HG02852 (cell line): ENCODE results near the gene NXPE2.
"Not testable (repeated sequence)": the region's sequence is repeated elsewhere in the genome, so short reads cannot be mapped to it uniquely, and the experiment has no call there.

ENCODE experiments used
- ATAC-seq: cut with Tn5 transposase; IDR thresholded peaks from one replicate; pipeline ENCODE4 v1.9.1; 2021; ENCODE audit warnings: mild to moderate bottlenecking, moderate library complexity; ENCODE audit not compliant: unreplicated experiment

NXPE2 gene

DNA sequence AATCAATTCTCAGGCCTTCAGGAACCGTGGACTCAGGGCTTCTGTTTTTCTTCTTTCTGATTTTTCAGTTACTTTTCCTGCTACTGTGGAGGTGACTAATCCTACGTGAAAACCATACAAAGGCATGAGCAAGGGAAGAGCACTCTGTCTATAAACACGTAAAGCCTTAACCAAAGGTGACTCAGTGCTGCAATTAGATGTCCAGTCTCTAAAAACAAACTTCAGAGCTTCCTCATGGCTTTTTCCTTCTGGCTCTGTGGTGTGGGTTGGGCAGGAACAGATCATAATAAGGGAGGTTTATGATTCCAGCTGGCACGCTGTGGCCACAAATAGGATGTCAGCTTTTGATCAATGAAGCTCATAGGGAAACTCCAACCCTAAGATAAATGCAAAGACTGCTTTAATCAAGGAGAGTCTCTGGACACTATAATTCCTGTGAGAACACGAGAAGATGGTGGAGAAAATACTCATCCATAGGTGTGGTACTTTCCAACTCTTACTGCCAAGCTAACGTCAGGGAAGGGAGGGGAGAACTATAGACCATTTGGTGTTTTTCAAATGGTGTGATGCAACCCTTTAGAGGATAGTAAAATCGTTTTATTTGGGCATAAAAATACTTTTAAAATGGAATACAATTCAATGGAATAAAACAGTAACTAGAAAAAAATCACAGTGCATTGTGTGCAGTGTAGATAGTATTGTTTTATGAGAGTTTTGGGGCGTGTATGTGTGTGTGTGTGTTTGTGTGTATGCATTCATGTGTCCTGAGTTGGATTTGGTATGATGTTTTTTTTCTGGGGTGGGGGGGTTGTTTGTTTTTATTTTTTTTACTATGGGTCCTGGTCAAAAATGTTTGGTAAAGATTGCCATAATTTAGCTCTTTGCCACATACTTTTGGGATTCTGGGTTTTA lies at the start of gene NXPE2:
NXPE2 (plus strand) TSS at position 403 of the 912 bp plus-strand sequence; CDS start at position 452, 49 bp downstream.
- no peak for ATAC-seq

DNA sequence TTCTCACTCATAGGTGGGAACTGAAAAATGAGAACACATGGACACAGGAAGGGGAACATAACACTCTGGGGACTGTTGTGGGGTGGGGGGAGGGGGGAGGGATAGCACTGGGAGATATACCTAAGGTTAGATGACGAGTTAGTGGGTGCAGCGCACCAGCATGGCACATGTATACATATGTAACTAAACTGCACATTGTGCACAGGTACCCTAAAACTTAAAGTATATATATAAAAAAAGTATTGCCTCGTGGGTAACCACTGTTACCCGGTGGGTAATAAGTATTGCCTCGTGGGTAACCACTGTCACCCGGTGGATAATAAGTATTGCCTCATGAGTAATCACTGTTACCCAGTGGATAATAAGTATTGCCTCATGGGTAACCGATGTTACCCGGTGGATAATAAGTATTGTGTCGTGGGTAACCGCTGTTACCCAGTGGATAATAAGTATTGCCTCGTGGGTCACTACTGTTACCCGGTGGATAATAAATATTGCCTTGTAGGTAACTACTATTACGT lies 46.8 kb upstream of the NXPE2 start:
- ATAC-seq: not testable (repeated sequence)

DNA sequence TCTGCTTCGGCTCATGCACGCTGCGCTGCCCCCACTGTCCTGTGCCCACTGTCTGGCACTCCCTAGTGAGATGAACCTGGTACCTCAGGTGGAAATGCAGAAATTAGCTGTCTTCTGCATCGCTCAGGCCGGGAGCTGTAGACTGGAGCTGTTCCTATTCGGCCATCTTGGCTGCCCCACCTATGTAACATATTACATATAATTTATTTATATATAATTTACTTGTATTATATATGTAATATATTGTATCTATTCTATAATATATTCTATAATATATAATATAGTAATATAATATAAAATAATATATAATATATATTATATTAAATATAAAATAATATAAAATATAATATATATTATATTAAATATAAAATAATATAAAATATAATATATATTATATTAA lies 38.9 kb upstream of the NXPE2 start:
- not testable (repeated sequence) for ATAC-seq

DNA sequence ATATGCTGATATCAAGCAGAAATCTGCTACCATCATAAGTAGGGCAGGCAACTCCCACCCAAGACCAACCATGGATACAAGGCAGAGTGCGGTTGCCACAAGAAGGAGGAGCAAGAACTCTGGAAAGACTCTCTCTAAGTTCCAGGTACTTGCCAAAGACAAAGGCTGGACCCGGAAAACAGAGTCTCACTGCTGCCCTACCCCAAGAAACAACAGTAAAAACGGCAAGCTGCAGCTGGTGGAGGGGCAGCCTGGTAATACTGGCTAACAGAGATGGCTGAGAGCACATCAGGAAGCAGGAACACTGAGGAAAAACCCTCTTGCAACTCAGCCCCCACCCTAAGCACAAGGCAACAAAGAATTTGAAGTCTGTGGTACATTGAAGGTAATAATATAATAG lies 27.7 kb upstream of the NXPE2 start:
- no peak for ATAC-seq

DNA sequence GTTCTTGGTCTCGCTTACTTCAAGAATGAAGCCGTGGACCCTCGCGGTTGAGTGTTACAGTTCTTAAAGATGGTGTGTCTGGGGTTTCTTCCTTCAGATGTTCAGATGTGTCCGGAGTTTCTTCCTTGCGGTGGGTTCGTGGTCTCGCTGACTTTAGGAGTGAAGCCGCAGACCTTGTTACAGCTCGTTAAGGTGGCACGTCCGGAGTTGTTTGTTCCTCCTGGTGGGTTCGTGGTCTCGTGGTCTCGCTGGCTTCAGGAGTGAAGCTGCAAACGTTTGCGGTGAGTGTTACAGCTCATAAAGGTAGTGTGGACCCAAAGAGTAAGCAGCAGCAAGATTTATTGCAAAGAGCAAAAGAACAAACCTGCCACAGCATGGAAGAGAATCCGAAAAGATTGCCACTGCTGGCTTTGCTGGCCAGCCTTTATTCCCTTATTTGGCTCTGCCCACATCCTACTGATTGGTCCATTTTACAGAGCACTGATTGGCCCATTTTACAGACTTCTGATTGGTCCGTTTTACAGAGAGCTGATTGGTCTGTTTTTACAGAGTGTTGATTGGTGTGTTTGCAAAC lies 27.1 kb upstream of the NXPE2 start:
- ATAC-seq: no peak

DNA sequence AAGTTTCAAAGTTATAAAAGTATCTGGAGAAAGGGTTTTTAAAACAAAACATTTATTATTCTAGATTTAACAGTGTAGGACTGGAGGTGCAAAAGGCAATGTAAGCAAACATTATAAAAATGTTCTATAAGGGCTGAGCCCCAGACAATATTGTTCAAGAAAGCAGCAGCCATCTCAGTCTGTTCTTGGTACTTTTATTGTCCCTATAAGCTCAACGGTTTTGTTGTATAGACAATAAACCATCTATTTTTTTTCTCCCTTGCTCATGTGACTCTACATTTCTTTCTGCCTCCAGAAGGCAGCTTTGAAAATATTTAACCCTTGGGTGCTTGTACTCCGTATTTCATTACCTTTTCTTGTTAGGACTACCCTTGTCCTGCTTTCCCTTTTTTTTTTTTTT lies 25.2 kb upstream of the NXPE2 start:
- no peak for ATAC-seq

DNA sequence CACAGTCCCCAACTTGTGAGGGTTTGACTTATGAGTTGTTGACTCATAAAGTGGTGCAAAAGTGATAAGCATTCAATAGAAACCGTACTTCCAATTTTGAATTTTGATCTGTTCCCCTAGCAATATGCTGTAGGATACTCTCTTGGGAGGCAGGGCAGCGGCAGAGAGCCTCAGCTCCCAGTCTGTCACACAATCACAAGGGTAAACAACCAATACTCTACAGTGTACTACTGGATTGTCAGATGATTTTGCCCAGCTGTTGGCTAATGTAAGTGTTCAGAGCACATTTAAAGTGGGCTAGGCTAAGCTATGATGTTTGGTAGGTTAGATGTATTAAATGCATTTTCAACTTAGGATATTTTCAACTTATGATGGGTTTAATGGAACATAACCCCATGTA lies 13.7 kb upstream of the NXPE2 start:
- no peak for ATAC-seq

DNA sequence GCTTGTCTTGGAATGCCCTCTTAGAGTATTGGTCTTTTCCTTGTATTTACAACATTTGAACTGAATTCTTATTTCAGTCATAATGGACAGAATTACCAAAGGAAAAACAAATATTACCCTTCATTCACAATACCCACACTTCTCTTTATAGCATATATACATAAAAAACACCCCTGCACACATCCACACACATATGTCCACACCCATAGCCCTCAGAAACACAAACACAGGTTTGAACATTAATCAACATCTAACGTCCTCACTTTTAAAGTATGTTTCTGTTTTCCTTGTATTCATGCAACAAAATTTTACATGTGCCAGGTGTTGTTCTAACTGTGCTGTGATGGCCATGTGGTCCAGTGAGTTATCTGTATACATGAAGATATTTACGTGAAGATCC lies 11.6 kb upstream of the NXPE2 start:
- ATAC-seq: no peak

DNA sequence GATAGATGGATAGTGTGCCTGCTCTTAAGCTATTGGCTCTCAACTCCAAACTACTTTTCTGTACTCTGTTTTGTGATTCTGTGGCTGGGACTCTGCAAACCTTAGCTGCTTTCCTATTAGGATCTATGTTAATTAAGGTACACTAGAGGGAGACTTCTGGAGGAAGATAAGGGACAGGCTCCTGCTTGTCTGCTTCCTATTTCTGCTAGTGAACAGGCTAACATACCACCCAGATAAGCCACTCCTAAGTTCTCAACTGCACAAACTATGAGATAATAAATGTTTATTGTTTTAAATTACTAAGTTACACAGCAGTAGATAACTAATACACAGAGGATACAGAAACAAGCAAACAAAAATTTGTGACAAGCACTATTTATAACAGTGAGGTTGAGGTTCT lies 10.2 kb upstream of the NXPE2 start:
- no peak for ATAC-seq

DNA sequence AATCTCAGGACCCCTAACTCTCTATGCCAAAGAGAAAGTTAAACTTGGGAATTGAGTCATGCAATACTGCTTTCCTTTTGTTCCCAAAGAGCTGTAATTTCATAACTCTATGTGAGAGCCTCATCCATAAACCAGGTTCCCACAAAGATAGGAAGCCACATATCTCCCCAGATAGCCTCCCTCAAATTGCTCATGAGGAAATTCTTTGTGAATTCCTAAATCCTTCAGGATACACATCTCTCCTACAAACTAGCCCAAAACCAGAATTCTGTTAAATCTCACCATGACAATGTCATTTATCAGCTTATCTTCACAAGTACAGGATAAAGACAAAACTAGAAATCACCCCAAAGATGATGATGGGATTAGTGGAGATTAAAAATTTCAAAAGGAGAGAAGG lies 4.7 kb upstream of the NXPE2 start:
- no peak for ATAC-seq

DNA sequence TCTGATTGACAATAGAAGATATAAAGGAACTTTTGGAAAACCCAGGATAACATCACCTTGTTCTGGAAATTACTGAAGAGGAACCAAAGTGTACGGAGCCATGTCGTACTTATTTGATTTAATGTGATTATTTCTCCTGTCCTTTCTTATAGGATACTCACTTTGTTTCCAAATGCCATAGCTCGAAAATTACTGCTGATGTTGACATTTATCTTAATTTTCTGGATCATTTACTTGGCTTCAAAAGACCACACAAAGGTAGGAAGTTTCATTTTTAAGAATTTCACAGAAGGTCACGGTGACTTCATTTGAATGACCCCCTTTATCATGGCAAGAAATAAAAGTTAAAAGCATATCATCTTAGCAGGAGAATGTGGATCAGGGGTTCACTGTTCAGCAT lies 1.2 kb downstream of the NXPE2 start:
- no peak for ATAC-seq

DNA sequence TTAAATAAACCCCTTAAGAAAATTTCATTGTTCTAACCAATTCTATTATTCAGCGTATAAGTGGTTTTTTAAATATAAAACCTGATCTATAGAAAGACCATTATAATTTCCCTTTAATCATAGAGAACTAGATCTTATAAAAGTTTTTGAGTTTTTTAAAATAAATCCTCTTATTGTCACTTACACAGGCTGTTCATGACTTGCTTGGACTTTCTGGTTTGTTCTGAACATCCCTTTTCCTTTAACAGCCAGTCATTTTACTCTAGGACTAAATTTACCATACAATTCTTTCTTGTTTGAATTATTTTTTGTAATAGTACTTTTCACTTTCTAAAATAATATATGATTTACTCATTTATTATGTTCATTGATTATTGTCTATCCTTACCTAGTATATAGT lies 4.7 kb downstream of the NXPE2 start:
- ATAC-seq: no peak

DNA sequence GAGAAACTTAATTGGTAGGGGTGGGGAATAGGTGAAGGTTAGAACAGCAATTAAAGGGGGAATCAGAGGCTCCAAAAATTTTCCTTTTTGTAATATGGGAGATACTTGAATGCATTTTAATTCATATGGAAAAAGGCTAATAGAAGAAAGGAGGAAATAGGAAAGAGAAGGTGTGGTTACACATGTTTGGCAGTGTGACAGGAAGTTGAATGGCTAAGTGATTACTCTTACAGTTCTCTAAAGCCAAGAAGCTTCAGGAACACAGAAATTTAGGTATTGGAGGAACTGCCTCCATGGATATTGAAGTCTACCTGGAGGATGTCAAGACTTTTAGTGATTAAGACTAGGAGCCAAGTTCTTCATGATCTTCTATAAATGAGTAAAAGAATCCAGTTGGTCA lies 6.3 kb downstream of the NXPE2 start:
- ATAC-seq: no peak

DNA sequence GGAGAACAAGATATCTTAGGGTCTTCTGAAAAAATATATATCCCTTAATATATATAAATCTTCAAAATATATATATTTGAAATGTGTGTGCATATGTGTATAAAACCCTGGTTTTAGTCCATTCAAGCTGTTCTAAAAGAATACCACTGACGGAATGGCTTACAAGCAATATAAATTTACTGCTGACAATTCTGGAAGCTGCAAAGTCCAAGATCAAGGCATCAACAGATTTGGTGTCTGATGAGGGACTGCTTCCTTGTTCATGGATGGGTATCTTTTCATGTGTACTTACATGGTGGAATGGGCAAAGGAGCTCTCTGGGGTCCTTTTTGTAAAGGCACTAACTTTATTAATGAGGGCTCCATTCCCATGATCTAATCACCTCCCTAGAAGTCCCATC lies 6.8 kb downstream of the NXPE2 start:
- no peak for ATAC-seq

DNA sequence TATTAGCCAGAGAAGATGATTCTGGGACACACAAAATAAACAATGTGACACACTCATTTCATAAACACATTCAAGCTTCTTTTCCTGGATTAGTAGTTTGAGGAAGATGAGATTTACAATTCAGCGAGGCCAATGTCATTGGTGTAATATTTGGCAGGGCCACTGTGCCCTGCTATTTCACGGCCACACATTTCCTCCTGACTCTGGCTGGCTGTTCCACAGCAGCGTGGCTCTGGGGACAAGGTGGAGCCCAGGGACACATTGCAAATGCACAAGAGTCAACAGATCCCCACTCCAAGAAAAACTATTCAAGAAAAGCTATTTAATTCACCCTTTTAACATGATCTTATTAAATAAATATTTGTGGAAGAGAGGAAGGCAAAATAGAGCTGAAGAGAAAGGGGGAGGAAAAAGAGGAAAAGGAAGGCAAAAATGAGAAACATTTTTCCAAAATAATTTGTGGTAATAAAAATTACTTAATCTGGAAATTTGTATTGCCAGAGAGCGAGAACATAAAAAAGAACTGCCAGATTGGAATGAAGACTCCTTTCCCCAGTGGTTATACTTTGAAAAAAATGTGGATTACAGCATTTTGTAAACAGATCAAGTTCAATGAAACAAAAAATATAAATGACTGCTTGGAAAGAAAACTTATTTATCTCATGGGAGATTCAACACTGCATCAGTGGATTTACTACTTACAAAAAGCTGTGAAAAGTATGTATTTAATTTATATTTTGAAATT lies 27.1 kb downstream of the NXPE2 start:
- ATAC-seq: no peak

DNA sequence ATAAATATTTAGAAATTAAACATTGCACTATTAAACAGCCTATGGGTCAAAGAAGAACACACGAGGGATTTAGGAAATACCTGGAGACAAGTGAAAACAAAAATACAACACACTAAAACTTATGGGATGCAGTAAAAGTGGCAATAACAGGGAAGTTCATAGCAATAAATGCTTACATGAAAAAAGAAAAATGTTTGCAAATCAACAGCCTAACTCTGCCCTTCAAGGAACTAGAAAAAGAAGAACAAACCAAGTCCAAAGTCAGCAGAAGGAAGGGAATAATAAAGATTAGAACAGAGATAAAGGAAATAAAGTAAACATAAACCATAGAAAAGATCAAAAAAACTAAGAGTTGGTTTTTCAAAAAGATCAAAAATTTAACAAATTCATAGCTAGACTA lies 31.6 kb downstream of the NXPE2 start:
- no peak for ATAC-seq

DNA sequence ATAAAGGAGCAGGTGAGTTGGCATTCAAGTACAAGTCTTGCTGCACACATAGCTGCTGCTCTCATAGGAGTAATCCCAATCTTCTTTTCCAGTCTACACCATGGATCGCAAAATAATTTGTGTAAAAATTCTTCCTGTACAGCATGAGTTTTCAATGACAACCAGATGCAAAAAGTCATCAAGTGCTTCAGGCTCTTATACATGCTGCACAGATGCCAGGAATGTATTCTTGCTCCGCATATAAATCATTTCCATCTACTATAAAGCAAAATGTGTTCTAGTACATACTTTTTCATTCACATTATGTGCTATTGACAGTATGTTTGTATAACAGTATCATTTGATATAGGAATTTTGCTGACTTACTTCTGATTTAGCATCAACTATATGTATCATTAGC lies 35.4 kb downstream of the NXPE2 start:
- no peak for ATAC-seq

DNA sequence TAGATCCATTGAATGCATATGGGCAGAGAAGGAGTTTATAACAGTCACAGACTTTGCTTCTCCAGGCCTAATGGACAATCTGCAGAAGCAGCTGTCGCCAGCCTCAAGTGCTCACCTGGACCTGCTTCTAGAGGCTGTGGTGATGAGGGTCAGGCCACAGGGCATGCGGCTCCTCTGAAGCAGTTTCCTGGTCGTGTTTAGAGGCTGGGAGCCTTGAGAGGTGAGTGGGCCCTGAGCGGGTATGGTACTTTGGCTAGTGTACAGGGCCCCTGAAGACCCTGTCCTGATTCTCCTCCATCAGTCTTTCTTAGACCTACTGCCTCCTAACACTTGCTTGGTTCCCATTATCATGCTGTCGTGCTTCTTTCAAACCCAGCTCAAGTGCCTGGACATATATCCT lies 41.2 kb downstream of the NXPE2 start:
- ATAC-seq: no peak

DNA sequence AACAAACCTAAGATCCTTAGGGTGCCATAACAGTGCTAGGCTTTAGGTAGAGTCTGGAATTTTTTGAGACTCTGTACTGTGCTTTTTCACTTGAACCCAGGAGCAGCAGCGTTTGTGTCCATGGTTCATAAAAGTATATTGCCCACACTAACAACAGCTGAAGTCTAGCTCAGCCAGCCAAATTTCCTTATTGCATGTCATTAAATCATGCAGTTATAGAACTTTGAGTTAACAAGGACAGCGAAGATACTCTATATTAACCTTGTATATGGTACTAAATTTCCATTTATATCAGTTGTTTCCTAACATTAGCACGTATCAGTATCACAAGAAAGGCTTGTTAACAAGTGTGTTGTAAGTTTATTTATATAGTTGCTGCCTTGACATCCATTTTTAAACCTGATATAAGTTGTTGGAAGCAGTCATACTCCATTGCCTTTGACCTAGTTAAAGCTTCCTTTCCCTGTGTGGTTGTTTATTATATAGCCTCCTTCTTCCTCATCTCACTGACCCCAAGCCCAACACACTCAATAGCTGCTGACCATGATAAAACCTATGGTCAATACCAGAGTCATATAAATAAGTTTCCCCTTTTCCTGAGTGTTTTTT lies 46.7 kb downstream of the NXPE2 start:
- ATAC-seq: no peak

DNA sequence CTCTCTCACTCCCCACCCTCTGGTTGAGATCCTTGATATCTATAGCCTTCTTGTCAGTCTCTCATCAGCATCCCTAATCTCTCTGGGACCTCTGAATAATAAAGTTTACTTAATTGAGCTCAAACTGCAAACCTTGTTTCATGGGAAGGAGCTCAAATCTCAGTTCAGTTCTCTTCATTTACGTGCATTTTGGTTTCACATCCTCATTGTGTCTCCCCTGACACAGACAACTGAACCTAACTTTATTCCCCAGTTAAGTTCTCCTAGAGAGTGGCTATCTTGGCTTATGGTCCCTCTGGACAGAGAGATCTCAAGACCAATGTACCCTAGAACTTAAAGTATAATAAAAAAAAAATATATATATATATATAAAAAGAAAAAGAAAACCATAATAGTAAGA lies 47.3 kb downstream of the NXPE2 start:
- ATAC-seq: no peak

DNA sequence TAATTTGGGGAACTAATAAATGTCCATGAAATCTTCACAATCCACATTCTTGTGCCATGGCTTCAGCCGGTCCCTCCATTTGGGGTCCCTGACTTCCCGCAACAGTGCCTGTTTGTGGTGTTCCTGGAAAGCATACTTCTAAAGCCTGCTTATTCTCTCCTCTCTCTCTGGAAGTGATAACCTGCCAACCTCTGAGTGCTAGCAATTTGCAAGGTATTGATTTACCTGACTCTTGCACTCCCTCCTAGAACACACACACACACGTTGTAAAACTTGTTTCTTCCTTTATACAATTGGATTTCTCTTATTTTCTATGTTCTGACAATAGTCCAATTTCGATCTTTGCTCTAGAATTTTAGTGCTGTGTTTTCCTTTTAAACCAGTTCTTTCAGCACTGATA lies 58.5 kb downstream of the NXPE2 start:
- no peak for ATAC-seq
